ENCODE measurements around the gene FMOD.

GRCh38 chr1:203382026-203382425, 31.1 kb upstream of the FMOD start:
- no peak for TF ChIP-seq CTCF (conservative IDR thresholded peaks at IDR 0.05; ENCODE audit: low read length)
- no peak for TF ChIP-seq EZH2phosphoT487 (IDR thresholded peaks at IDR 0.05; ENCODE audit: borderline replicate concordance)

Measured in Loucy (cell line).